ENCODE measurements around the gene PLCL2. TPM values are rescaled to one million over a fixed set of nuclear protein-coding genes. Genes with fewer than 3 reads are reported as not detected.

The PLCL2 gene
- polyA plus RNA-seq, 1 experiment: 1.9 TPM

DNA sequence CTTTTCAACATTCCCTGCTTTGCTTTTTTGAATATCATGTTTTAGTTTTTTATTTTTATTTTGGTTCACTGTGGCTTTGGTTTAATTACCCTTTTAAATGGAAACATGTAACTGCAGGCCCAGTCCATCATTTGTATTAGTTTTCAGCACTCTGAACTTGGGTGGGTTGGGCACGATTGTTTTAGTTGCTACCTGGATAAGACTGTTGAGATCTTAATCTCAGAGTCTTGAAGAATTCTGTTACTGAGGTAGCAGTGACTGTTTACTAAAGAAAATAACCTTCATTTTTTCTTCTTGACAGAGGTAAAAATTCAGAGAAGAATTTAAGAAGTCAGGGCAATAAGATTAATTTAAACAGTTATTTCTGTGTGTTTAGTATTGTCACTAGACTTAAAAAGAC is 15.2 kb downstream of the PLCL2 start:
- CTCF ChIA-PET: interaction anchor here (0.6 to 1.3 kb wide), 3 partner anchors 9 to 129 kb away, joined by 3 to 4 read pairs (median 3); no protein-coding TSS in a partner anchor
- TF ChIP-seq, protein P1, sequence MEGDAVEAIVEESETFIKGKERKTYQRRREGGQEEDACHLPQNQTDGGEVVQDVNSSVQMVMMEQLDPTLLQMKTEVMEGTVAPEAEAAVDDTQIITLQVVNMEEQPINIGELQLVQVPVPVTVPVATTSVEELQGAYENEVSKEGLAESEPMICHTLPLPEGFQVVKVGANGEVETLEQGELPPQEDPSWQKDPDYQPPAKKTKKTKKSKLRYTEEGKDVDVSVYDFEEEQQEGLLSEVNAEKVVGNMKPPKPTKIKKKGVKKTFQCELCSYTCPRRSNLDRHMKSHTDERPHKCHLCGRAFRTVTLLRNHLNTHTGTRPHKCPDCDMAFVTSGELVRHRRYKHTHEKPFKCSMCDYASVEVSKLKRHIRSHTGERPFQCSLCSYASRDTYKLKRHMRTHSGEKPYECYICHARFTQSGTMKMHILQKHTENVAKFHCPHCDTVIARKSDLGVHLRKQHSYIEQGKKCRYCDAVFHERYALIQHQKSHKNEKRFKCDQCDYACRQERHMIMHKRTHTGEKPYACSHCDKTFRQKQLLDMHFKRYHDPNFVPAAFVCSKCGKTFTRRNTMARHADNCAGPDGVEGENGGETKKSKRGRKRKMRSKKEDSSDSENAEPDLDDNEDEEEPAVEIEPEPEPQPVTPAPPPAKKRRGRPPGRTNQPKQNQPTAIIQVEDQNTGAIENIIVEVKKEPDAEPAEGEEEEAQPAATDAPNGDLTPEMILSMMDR (IDR thresholded peaks at IDR 0.05; ENCODE audit: insufficient read depth, low read depth, low read length): no peak
- no peaks in the 10 kb centered on the region for H3K36me3 ChIP-seq (ENCODE audit: control insufficient read depth, insufficient read depth, low read length)
- H3K4me3 ChIP-seq (ENCODE audit: low read depth, low read length): no peak overlapping the region
- POLR2A ChIA-PET: no interaction called here
- DNase-seq (ENCODE audit: low read depth): no peak
- H3K27me3 ChIP-seq (ENCODE audit: control insufficient read depth, insufficient read depth, low read length): peaks cover 2% of the 10 kb centered on the region; the same call in 1 of the 2 replicates

DNA sequence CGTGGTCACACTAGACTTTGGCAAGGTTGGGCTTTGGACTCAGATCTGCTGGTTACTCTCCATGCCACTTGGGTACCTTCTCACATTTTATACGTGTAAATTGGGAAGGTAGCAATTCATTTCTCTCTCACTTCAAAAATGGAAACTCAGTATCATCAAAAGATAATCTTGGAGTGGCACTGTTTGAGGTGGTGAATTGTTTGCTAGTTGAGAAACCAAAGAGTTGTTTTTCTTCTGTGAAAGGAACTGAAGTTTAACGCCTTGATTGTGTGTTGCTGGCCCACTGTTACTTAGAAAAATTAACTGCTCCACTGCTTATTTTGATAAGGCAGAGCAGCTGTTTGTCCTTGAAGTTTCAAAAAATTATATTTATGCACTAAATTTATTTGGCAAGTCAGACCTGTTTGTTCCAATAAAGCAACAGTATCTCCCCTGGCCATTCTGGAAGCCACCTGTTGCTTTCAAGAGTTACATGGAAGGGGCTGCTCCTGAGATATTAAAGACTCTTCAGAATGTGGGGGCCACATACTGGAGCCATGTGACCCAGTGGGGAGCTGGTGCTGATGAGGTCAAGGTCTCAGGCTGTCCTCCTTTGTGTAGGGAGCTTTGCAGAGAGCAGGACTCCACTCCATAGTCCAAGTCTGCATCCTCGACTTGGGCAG is 16.2 kb downstream of the PLCL2 start:
- ChIA-PET POLR2A (no interaction called here), CTCF (interaction anchor here (0.6 to 1.2 kb wide), 4 partner anchors 8 to 129 kb away, joined by 3 to 4 read pairs (median 3); no protein-coding TSS in a partner anchor)
- peaks cover 2% of the 10 kb centered on the region; the same call in 1 of the 2 replicates for H3K27me3 ChIP-seq (ENCODE audit: control insufficient read depth, insufficient read depth, low read length)
- TF ChIP-seq, protein P1 (IDR thresholded peaks at IDR 0.05; ENCODE audit: insufficient read depth, low read depth, low read length): no peak
- DNase-seq (ENCODE audit: low read depth): no peak
- H3K4me3 ChIP-seq (ENCODE audit: low read depth, low read length): no peak overlapping the region
- H3K36me3 ChIP-seq (ENCODE audit: control insufficient read depth, insufficient read depth, low read length): no peaks in the 10 kb centered on the region

DNA sequence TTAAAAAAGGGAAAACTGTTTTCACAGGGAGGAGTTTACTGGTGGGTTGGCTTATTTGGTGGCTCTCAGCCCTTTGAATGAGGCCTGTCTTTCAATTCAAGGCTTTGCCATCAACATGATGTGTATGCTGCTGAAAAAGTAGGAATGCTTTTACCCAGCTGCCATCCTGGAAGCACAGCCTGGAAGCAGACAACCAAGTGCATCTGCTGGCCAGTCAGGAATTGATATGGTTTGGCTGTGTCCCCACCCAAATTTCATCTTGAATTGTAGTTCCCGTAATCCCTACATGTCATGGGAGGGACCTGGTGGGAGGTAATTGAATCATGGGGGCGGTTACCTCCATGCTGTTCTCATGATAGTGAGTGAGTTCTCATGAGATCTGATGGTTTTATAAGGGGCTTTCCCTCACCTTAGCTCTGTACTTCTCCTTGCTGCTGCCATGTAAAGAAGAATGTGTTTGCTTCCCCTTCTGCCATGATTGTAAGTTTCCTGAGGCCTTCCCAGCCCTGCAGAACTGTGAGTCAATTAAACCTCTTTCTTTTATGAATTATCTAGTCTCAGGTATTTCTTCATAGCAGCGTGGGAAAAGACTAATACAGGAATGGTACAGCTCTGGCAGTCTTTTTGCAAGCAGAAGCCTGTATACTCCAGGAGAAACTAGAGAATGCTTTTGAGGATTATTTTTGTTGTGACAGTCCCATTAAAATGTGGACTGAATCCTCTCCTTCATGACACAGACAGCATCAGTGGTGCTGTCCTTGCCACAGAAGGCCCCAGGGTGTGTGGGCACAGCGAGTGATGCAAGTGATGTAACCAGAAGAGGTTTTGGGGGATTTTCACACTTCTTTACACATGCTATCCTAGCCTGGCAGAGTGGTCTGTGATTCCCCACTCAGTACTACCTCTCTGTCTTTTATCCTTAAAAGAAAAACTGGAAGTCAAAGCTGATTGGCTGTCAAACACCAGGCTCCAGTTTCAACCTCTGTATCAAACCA is 20.0 kb downstream of the PLCL2 start:
- CTCF ChIA-PET: interaction anchor here (0.8 to 2.5 kb wide), 2 partner anchors 12 to 37 kb away, joined by 4 to 6 read pairs; no protein-coding TSS in a partner anchor
- Histone ChIP-seq H3K27me3 (ENCODE audit: control insufficient read depth, insufficient read depth, low read length) (no peaks in the 10 kb centered on the region), H3K4me3 (ENCODE audit: low read depth, low read length) (no peak overlapping the region), H3K36me3 (ENCODE audit: control insufficient read depth, insufficient read depth, low read length) (no peaks in the 10 kb centered on the region)
- TF ChIP-seq, protein P1 (IDR thresholded peaks at IDR 0.05; ENCODE audit: insufficient read depth, low read depth, low read length): no peak
- POLR2A ChIA-PET: no interaction called here
- DNase-seq (ENCODE audit: low read depth): no peak

DNA sequence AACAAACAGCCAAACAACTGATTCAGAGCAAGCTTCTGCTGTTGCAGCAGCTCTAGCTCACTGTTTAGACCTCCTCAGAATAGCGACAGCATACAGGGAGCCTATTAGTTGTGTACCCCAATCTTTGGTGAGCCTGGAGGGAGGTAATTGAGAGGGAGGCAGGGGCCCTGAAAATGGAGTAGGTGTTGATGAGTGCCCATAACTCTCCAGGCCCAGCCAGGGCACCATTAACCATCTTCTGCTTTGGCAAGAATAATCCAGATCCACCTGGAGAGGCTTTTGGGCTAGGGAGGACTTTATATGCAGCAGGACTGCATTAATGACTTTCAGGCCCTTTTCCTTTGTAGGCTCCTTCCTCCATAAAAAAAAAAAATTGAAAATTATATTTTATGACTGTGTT is 20.9 kb downstream of the PLCL2 start:
- TF ChIP-seq, protein P1 (IDR thresholded peaks at IDR 0.05; ENCODE audit: insufficient read depth, low read depth, low read length): no peak
- Histone ChIP-seq H3K36me3 (ENCODE audit: control insufficient read depth, insufficient read depth, low read length) (no peaks in the 10 kb centered on the region), H3K4me3 (ENCODE audit: low read depth, low read length) (no peak overlapping the region), H3K27me3 (ENCODE audit: control insufficient read depth, insufficient read depth, low read length) (no peaks in the 10 kb centered on the region)
- no peak for DNase-seq (ENCODE audit: low read depth)
- CTCF ChIA-PET: interaction anchor here (0.6 to 2.5 kb wide), 2 partner anchors 11 to 28 kb away, joined by 4 to 6 read pairs; no protein-coding TSS in a partner anchor
- POLR2A ChIA-PET: no interaction called here

DNA sequence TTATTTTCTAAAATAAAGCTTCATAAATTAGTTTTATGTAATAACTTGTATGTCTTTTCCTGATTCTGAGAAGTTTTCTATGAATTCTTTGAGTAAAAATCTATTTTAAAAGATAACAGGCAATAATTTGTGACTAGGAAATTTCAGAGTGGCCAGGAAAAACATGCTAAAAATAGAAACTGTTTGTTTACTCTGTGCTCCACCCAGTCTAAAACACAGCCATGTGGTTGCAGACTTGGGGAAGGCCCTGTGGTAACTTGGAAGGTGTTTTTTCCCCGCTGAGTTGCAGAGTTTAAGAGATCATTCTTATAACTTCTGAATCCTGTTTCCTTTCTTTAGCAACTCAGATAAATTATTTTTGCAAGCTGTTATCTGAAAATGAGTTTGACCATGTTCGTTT is 21.9 kb downstream of the PLCL2 start:
- H3K36me3 ChIP-seq (ENCODE audit: control insufficient read depth, insufficient read depth, low read length): no peaks in the 10 kb centered on the region
- TF ChIP-seq, protein P1 (IDR thresholded peaks at IDR 0.05; ENCODE audit: insufficient read depth, low read depth, low read length): no peak
- peak; percentile 20 for DNase-seq (ENCODE audit: low read depth)
- CTCF ChIA-PET: interaction anchor here (2.5 kb wide), 1 partner anchor 10 kb away, joined by 6 read pairs; no protein-coding TSS in a partner anchor
- H3K4me3 ChIP-seq (ENCODE audit: low read depth, low read length): no peak overlapping the region
- no peaks in the 10 kb centered on the region for H3K27me3 ChIP-seq (ENCODE audit: control insufficient read depth, insufficient read depth, low read length)
- POLR2A ChIA-PET: no interaction called here
